A204.1 (cell line): ENCODE measurements around the gene LYZL2.
"Not testable (repeated sequence)": the region's sequence is repeated elsewhere in the genome, so short reads cannot be mapped to it uniquely, and the experiment has no call there.

ENCODE experiments used
- FAIRE-seq: peaks from 2 replicates; lab custom pipeline; 2012; peaks lifted over from hg19 to GRCh38; lab: Jason Lieb, UNC

LYZL2 gene

DNA sequence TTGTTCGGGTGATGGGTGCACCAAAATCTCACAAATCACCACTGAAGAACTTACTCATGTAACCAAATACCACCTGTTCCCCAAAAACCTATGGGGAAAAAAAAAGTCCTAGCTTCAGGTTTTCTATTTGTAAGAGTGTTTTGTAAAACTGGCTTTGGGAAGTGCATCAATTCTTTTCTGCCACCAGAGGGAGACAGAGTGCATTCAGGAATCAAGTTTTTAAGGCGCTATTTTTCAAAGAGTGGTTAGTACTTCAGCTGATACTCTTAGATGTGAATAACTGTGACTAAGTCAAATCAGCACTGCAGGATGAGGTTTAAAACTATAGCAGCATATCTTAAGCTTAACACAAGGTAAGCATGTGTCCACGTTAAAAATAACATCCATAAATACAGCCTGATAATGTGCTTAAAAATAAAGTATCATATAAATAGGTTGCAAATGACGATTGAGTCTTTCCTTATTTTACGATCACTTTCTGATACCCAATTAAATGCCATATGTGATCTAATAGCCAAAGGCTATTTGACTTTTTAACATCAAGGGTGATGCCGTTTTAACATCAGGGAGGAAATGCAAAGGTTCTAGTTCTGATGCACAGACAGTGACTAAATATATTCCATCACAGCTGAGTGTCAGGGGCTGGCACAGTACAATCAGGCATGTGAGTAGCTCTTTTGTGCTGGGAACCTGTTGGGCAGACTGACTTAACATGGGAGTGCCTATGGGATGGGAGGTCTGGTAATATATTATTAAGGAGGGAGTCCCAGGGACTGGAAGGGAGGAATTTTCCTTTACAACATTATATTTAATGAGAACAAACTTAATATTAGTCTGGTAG is 10.6 kb upstream of the LYZL2 start:
- FAIRE-seq, result peak; percentile 40

DNA sequence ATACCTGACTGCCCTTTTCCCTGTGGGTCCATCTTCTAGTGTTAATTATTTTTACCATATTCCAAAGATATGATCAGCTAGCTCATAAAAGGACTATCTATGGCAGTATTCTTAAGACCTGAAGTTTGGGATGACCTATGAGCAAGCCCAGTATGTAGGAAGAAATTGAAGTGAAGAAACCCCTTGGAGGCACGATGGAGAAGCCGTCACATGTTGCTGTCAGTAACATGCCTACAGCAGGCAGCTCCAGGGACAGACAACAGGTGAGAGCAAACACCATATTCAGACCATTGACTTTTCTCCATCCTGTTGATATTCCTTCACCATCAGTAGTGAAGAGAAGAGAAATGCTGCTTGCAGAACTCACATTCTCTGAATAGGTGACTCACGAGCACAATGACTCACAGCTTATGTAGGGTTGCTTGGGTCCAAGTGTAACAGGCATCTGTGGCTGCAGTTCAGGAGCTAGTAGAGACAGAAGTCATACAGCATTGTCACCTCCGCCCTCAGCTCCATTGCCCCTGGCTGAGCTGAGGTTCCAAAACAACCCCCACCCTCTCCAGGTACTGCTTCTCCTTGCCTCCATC is 8.4 kb upstream of the LYZL2 start:
- no peak for FAIRE-seq

DNA sequence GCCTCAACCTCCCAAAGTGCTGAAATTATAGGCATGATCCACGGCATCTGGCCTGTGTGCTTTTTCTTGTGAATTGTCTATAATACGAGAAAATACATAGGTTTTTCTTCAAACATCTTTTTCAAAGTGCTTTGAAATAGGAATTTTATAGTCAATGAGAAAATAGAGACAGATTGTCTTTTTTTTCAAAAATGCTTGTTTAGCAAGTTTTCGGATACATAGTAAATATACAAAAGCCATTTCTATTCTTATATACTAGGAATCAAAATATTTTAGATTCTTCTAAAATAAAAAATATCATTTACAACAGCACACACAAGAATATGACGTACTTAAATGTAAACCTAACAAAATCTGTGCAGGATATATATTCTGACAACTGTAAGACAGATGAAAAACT is 1.6 kb upstream of the LYZL2 start:
- FAIRE-seq, result no peak

DNA sequence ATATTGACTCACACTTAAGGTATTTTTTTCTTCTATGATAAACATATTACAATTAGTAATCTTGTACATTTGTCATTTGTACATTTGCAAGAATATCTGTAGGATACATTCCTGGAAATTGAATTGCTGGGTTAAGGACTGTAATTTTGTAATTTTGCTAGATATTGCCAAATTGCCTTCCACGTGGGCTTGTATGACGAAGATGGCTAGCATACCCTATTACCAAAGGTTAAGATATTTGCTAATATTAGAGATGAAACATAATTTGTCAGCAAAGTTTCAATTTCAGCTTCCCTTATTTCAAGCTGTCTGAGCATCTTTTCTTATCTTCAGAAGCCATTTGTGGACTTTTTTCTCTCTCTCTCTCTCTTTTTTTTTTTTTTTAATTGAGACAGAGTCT is 1.0 kb upstream of the LYZL2 start:
- no peak for FAIRE-seq

DNA sequence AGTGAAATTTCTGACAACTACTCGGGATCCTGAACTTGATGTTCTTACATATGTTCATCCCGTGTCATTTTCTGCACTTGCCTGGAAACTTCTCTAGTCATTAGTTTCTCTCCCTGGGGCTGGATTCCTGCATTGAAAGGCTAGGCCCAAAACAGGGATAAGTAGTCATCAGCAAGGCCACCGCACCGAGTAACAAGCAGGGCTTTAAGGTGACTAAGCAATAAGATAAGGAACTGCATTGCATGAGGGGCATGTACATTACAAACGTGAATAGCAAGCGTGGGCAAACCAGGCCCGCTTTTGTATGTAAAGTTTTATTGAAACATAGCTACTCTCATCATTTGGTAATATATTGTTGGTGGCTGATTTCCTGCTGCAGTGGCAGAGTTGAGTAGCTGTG is 977 bp downstream of the LYZL2 start:
- FAIRE-seq, result not testable (repeated sequence)

DNA sequence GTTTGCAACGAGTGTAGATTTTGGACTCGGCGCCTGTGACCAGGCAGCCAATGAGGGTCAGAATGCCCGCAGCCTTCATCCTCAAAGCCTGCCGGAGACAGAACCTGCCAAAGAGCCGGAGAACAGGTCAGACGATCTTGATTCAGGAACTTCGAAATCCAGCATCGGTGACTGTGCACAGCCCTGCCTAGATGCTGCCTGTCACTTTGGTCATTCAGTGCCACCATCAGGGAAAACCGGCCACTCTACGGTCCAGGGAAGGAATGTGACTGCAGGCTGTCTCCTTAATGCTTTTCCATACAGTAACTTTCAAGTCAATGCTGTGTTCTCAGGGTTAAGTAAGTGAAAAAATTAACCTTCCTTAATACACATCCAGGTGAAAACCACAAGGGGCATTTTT is 2.7 kb downstream of the LYZL2 start:
- FAIRE-seq, result not testable (repeated sequence)

DNA sequence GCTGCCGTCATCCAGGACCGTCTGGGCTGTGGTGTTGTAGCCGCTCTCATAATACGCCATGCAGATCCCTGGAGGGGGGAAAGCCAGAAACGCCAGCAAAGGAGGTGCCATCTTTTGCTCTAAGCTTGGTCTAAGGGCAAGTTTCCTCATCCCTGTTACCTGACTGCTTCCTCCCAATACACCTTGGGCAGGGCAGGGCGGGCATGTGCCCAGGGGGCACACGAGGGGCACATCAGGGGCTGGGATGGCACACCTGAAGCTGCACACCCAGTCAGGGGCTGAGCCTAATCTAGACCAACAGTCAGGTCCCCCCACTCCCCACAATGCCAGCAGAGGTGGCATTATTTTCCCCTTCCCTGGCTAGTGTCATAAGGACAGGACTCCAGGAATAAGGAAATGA is 3.4 kb downstream of the LYZL2 start:
- FAIRE-seq, result not testable (repeated sequence)

DNA sequence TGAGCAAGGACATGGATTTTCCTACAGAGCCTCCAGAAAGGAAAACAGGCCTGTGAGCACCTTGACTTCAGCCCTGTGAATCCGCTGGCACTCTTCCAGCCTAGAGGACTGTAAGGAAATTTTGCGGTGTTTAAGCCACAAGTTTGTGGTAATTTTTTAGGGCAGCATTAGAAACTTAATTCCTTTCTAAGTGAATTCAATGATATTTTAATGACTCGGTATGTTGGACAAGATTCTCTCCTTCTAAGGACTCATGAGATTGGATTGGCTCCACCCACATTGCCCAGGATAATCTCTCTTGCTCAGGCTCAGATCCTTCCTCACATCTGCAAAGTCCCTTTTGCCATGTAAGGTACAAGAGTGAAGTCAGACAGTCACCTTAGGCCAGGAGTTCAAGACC is 4.5 kb downstream of the LYZL2 start:
- FAIRE-seq, result no peak

DNA sequence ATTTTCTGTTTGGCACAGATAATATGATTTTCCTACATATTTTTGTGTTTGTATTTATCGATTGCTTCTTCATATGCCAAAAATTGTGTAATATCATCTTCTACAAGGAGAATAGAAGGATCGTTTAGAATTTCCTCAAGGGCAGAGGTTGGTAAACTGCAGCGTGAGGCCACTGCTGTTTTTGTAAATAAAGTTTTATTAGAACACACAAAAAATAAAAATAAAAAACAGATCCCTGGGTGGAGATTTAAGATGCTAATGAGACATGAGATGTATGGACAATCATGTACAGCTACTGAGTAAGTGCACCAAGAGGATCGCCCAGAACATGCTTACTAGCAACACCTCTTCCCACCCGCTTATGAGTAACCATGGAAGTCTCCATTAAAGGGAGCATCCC is 9.6 kb downstream of the LYZL2 start:
- no peak for FAIRE-seq

DNA sequence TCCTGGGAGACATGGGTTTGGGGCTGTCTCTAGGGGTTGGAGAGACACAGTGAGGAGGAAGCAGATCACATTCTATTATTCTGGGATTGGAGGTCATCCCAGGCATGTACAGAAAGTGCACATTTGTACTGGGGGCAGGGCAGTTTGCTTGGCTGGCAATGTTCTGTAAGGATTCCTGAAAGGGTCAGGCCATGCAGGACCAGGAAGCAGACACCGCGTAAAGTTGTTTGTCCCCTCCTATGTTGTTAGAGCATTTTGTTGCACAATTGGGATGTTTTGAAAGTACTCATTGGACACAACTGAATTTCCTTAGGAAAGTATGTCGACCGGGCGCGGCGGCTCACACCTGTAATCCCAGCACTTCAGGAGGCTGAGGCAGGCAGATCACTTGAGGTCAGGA is 12.5 kb downstream of the LYZL2 start:
- FAIRE-seq, result no peak

DNA sequence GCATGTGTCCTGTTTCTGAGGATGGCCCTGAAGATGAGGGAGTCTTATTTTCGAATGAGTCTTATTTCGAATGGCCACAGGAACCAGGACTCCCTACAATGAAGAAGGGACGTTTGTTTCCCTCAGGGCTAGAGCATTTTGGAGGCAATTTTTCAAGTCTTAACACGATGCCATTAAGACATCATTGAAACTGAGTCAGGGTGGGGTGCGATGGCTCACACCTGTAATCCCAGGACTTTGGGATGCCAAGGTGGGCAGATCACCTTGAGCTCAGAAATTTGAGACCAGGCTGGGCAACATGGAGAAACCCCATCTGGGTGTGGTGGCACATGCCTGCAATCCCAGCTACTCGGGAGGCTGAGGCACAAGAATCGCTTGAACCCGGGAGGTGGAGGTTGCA is 18.5 kb downstream of the LYZL2 start:
- not testable (repeated sequence) for FAIRE-seq

DNA sequence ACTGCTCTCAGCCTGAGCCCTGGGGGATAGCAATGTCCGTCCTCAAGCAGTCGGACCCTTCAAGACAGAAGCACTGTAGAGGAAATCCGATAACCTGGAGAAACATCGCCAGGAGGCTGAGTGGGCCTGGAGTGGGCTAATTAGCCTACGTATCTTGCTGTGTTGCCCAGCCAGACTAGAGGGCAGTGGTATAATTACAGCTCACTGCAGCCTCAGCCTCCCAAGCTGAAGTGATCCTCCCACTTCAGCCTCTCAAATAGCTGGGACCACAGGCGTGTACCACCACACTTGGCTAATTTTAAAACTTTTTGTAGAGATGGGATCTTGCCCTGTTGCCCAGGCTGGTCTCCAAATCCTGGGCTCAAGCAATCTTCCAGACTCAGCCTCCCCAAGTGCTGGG is 21.7 kb downstream of the LYZL2 start:
- FAIRE-seq, result no peak

DNA sequence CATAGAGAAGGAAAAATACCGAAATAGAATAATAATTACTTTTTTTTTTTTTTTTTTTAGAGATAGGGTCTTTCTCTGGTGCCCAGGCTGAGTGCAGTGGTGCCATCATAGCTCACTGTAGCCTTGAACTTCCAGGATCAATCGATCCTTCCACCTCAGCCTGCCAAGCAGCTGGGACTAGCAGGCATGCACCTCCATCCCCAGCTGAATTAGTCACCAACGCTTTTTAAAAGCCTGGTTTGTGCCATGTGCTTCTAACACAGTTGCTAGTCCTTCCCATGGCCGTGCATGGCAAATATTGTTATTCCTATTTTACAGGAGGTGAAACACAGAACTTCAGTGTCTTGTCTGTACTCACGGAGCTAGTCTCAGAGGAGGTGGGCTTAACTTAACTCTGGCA is 23.2 kb downstream of the LYZL2 start:
- no peak for FAIRE-seq

DNA sequence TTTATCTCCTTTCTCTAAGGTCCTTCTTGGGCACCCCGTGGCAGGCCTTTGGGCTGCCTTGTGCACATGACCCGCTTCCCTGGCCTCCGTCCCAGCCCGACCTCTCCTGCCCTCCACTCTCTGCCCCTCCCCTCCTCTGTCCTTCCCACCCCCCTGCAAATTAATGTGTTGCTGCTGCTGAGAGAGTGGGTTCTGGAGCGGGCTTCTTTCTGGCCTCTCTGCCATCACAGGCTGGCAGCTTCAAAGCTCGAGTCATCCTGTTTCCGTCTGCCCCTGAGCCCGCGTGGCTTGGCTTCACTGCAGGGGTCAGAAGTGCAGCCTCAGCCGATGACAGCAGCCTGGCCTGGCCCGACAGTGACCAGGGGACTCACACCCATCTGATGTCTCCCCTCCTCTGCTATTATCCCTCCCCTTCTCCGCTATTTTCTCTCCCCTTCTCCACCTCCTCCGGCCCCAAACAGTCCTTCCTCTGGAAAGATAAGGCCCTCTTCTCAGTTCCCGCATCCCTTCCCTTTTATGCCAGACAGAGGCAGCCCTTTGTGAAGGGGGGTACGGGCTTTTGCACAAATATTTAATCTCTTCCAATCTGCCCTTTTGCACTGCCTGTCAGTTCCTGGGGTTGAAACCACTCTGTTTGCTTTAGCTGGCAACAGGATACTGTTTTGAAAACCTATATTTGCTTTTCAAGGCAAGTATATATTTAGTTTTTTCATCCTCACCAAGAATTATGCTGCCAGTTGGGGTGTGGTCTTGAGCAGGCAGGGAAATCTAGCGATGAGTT is 24.0 kb downstream of the LYZL2 start:
- not testable (repeated sequence) for FAIRE-seq

DNA sequence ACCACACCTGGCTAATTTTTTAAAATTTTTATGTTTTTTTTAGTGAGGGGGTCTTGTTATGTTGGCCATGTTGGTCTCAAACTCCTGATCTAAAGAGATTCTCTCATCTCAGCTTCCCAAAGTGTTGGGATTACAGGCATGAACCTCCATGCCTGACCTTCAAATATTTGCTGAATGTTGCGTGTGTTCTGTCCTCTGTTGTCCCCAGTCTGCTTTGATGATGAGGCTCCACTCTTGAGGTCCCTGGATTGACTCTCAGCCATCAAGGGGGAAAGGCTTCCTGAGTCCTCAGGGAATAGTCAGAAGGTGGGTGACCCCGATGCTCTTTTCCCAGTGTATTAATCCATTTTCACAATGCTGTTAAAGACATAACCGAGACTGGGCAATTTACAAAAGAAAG is 26.0 kb downstream of the LYZL2 start:
- FAIRE-seq, result no peak

DNA sequence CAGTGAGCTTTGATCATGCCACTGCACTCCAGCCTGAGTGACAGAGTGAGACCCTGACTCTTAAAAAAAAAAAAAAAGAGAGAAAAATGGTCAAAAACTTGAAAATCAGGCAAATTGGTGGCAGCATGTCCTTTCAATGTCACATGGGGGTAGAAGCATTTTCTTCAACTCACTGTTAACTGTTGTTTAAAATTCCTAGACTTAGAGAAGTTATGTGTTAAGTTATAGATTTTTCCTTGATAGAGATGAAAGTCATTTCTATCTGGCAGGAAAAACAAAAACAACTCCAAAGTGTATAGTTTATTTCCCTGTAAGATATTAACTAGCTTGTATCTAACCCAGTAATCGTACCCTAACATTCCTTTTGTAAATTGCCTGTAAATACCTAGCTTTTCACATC is 26.8 kb downstream of the LYZL2 start:
- FAIRE-seq, result no peak

DNA sequence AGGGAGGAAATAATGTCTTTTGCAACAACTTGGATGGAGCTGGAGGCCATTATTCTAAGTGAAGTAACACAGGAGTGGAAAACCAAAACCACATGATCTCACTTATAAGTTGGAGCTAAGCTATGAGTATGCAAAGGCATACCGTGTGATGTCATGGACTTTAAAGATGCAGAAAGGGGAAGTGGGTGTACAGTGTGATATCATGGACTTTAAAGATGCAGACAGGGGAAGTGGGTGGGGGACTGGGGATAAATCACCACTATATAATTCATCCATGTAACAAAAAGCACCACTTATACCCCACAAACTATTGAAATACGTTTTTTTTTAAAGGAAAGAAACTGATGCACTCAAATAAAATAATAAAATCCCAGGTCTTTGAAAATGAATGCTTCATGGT is 29.5 kb downstream of the LYZL2 start:
- no peak for FAIRE-seq

DNA sequence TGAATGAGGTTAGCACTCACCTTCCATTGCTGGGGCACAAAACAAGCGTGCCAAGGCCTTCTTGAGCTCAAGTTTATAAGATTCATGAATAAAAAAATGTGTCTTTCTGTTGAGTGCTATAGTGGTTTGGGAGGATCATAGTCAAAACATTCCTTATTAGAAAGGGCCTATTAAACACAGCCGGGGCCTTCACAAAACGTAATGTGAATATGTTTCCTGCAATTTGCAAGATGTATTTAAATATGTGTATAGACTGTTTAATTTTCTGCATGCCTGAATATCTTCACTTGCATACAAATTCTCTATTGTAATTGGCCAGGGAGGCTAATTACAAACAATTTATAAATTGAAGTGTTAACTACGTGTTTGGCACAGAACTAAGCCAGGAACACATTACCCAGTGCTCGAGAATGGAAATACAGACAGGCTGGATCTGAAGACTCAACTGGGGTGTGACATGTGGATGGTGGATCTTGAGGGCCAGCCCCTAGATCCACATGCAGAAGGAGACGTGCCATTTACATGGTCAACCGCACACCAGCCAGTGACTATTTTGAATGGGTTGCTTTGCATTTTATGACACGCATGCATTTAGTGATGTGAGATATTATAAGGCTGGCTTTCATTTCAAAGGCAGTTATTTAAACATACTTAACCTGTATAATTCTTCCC is 31.3 kb downstream of the LYZL2 start:
- no peak for FAIRE-seq

DNA sequence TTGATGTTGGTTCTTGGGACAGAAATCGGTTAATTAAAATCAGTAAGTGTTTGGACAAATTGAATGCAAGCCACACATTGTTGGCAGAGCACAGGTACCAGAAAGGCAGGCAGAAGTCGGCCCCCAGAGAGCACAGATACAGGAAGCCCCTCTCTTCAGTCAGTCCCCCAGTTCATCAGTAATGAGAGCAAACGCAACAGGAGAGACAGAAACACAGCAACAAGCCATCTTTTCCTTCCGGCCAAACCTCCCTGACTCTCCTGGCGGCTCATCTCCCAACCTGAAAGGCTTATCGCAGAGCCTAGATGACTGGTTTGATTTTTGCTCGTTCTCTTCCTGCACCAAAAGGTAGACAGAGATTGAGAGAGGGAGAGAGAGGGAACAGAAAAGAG is 32.1 kb downstream of the LYZL2 start:
- not testable (repeated sequence) for FAIRE-seq

DNA sequence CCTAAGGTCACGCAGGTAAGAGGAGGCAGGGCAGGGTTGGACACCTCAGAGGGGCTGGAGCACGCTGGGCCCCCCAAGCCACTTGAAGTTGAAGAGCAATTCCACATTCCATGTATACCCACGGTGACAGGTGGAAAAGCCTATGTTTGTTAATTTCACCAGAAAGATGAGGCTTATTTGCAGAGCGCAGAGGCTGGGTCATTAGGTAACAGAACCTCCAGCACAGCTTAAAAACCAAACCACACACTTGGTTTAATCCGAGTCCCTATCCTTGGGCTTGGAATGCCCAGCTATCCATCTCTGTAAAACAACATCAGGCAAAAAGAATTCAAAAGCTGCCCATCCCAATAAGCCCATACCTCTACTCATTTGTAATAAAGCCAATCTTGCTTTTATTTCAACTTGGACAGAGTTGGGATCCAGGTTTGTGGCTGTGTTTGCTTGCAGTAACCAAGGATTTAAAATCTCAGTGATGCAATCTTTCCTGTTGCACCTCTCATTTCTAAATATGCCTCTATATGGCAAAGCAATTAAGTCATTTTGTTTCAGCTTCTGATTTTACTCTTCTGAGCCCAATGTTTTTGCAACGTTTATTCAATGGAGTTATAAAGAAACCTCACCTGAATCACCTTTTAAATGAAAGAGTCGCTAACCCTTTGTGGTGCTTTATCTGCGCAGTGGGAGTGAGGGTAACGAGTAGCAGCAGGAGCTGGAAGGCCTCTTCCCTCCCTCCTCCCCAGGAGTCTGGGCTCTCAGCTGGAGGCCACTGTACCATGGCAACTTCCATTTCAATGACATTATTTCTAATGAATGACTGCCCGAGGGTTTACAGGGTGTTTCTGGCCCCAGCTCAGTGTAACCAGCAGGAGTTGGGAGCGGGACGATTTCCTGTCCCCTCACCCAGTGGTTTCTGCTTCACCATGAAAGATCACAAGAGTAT is 32.8 kb downstream of the LYZL2 start:
- not testable (repeated sequence) for FAIRE-seq

DNA sequence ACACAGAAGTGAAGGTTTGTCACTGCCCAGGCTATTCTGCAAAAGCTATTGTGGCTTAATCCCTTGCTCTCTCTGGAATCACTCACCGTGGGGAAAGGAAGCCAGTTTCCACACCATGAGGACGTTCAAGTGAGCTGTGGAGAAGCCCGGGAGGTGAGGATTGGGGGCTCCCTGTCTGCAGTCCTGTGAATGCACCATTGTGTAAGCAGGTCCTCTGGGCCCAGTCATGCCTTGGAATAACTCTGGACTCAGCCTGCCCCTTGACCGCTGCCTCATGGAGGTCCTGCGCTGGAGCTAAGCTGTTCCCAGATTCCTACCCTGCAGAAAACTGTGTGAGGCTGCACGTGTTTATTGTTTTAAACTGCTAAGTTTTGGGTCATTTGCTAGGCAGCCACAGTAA is 33.5 kb downstream of the LYZL2 start:
- FAIRE-seq, result no peak

DNA sequence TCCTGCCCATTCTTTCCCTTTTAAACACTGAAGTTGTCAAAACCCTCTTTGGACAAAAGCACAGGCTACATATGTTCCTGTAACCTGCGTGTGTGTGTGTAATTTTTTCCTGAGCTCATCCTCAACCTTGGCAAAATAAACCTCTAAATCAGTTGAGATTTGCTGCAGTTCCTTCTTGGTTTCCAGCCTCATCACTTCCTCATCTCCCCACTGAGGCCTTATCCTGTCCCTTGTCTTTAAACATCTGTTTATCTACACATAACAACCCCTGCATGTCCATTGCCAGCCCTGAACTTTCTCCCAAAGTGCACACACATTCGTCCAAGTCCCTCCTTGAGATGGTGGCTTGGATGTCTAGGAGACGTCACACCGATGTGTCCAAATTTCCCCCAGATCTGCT is 35.5 kb downstream of the LYZL2 start:
- no peak for FAIRE-seq
